ENCODE data around the gene AP1G2. TPM values are rescaled to one million over a fixed set of nuclear protein-coding genes. Genes with fewer than 3 reads are reported as not detected.

Gene AP1G2
- total RNA-seq, 2 donors from 2014 or later: 6.6 to 18.8 TPM

- Histone ChIP-seq H3K27me3 (no peaks in the 10 kb centered on the region), H3K4me3 (no peak overlapping the region), H3K4me1 (no peaks in the 10 kb centered on the region), H3K27ac (no peak overlapping the region), H3K9me3 (no peaks in the 10 kb centered on the region), H3K36me3 (no peaks in the 10 kb centered on the region)
- no peak for TF ChIP-seq CTCF (IDR thresholded peaks at IDR 0.05)
- no peak for DNase-seq (ENCODE audit: low spot score)
Measured at GRCh38 chr14:23512156-23512555, 55.4 kb downstream of the AP1G2 start.

Other genes with a start within 250 kb of the AP1G2 start
- gene PABPN1, start 246.3 kb downstream of the AP1G2 start, total RNA-seq: 10 to 100 TPM; 26.0 to 36.1 TPM
- 10 to 100 TPM; 29.4 to 47.0 TPM for gene SLC22A17, start 214.9 kb downstream of the AP1G2 start, total RNA-seq
- 1 to 10 TPM; 4.1 to 6.3 TPM for gene EFS, start 202.6 kb downstream of the AP1G2 start, total RNA-seq
- not detected for gene IL25, start 195.0 kb downstream of the AP1G2 start, total RNA-seq
- gene CMTM5, start 190.7 kb downstream of the AP1G2 start, total RNA-seq: not detected
- over 10,000 TPM in 1 of 2 donors, 1,000 to 10,000 TPM in 1; 8,253 to 13,240 TPM for gene MYH6, start 159.5 kb downstream of the AP1G2 start, total RNA-seq
- gene MYH7, start 132.1 kb downstream of the AP1G2 start, total RNA-seq: 1,000 to 10,000 TPM; 1,082 to 4,592 TPM
- 10 to 100 TPM; 19.5 to 24.3 TPM for gene NGDN, start 98.1 kb downstream of the AP1G2 start, total RNA-seq
- gene ZFHX2, start 16.0 kb downstream of the AP1G2 start, total RNA-seq: under 1 TPM; 0.59 to 0.85 TPM
- gene THTPA, start 11.5 kb downstream of the AP1G2 start, total RNA-seq: 10 to 100 TPM; 22.6 to 27.3 TPM
- under 1 TPM in 1 of 2 donors, not detected in 1; 0.39 TPM for gene JPH4, start 11.0 kb upstream of the AP1G2 start, total RNA-seq
- gene DHRS2, start 68.6 kb upstream of the AP1G2 start, total RNA-seq: not detected